A673 (cell line): ENCODE data around the gene CHD9. TPM values are rescaled to one million over a fixed set of nuclear protein-coding genes. Genes with fewer than 3 reads are reported as not detected.

ENCODE experiments used
- BruUV-seq: library from RNA; stranded (reverse); fragments of 400-500 nt; replicated peaks from 2 replicates; lab custom pipeline; 2021; lab: Mats Ljungman, UMichigan
- CTCF ChIA-PET: fragments of 300-600 bp; sonication (Branson Sonifier 250); formaldehyde crosslinking; loops from one replicate; lab custom pipeline; 2022; ENCODE audit warnings: antibody characterized with exemption; lab: Charles Lee
- POLR2A ChIA-PET: fragments of 300-600 bp; sonication (Branson Sonifier 250); formaldehyde crosslinking; loops from one replicate; lab custom pipeline; 2022; ENCODE audit warnings: antibody characterized with exemption; ENCODE audit not compliant: low non-redundant PET; lab: Charles Lee
- DNase-seq: peaks from one replicate; pipeline ENCODE4 v3.0.0-alpha.2; 2015; ENCODE audit warnings: low spot score
- H3K27ac ChIP-seq: fragments of 200-600 bp; sonication (generic); 2 replicates; pipeline ENCODE4 v1.5.1; 2016; ENCODE audit warnings: mixed run types, low read depth, mild to moderate bottlenecking, mixed read lengths, antibody characterized with exemption, low read length; ENCODE audit not compliant: poor library complexity, severe bottlenecking
- H3K27me3 ChIP-seq: fragments of 200-600 bp; sonication (generic); replicated peaks from 2 replicates; pipeline ENCODE4 v1.6.1; 2017; ENCODE audit warnings: mixed run types, low read depth, mild to moderate bottlenecking, mixed read lengths, antibody characterized with exemption, low read length; ENCODE audit not compliant: insufficient read depth, poor library complexity
- H3K36me3 ChIP-seq: fragments of 200-600 bp; sonication (generic); 2 replicates; pipeline ENCODE4 v1.6.1; 2016; ENCODE audit warnings: mixed run types, mild to moderate bottlenecking, mixed read lengths, antibody characterized with exemption, low read length; ENCODE audit not compliant: insufficient read depth, poor library complexity, severe bottlenecking
- H3K4me1 ChIP-seq: fragments of 200-600 bp; sonication (generic); 2 replicates; pipeline ENCODE4 v1.6.1; 2017; ENCODE audit warnings: mixed run types, mild to moderate bottlenecking, mixed read lengths, antibody characterized with exemption, low read length; ENCODE audit not compliant: insufficient read depth, poor library complexity, severe bottlenecking
- H3K4me3 ChIP-seq: fragments of 200-600 bp; sonication (generic); 2 replicates; pipeline ENCODE4 v1.5.1; 2016; ENCODE audit warnings: low read depth, mixed run types, mild to moderate bottlenecking, mixed read lengths, low read length; ENCODE audit not compliant: poor library complexity, severe bottlenecking
- H3K9me3 ChIP-seq: fragments of 200-600 bp; sonication (generic); 2 replicates; pipeline ENCODE4 v1.6.1; 2016; ENCODE audit warnings: mixed run types, low read depth, mild to moderate bottlenecking, mixed read lengths, antibody characterized with exemption, low read length; ENCODE audit not compliant: poor library complexity, severe bottlenecking
- CTCF ChIP-seq: fragments of 300-800, 200-600 bp; sonication (generic); conservative IDR thresholded peaks from 2 replicates; pipeline ENCODE4 v1.5.1; 2017; ENCODE audit warnings: low read depth, mild to moderate bottlenecking, antibody characterized with exemption, low read length, moderate library complexity, mixed read lengths
- EZH2 ChIP-seq: fragments of 200-600 bp; sonication (generic); IDR thresholded peaks from 2 replicates; pipeline ENCODE4 v1.6.1; 2017; ENCODE audit warnings: borderline replicate concordance, low read depth, mild to moderate bottlenecking, mixed read lengths, antibody characterized with exemption, low read length; ENCODE audit not compliant: poor library complexity, severe bottlenecking
- intact Hi-C: fragments of 100-400 bp; cut with micrococcal nuclease; formaldehyde crosslinking; loops from one replicate; pipeline ENCODE4 v1.10.0; 2022; ENCODE audit not compliant: unreplicated experiment
- total RNA-seq: library from RNA; stranded (reverse); gene quantifications from 2 replicates; pipeline ENCODE4 v1.2.3, GENCODE V29; 2021

Gene CHD9
- total RNA-seq, 1 experiment from 2014 or later = 76.8 TPM

- POLR2A ChIA-PET = no interaction called here
- no peaks in the 10 kb centered on the region for H3K36me3 ChIP-seq
- H3K9me3 ChIP-seq = no peaks in the 10 kb centered on the region
- H3K4me3 ChIP-seq = no peak overlapping the region
- BruUV-seq = no TSS peak
- CTCF ChIA-PET = no interaction called here
- no peak for DNase-seq
- H3K27me3 ChIP-seq = no peaks in the 10 kb centered on the region
- intact Hi-C loops = no loop called here
- H3K4me1 ChIP-seq = no peaks in the 10 kb centered on the region
- no peak for TF ChIP-seq CTCF
- no peak for TF ChIP-seq EZH2
- no peak overlapping the region for H3K27ac ChIP-seq
These were observed 279.8 kb downstream of the CHD9 start for GRCh38 chr16:53334581-53334980.

GRCh38 chr16:53337294-53337693 lies 282.5 kb downstream of the CHD9 start:
- no peaks in the 10 kb centered on the region for H3K4me1 ChIP-seq
- no peaks in the 10 kb centered on the region for H3K36me3 ChIP-seq
- TF ChIP-seq CTCF (no peak), EZH2 (no peak)
- DNase-seq = no peak
- no peaks in the 10 kb centered on the region for H3K9me3 ChIP-seq
- H3K4me3 ChIP-seq = no peak overlapping the region
- intact Hi-C loops = no loop called here
- POLR2A ChIA-PET = no interaction called here
- H3K27me3 ChIP-seq = no peaks in the 10 kb centered on the region
- no TSS peak for BruUV-seq
- no peak overlapping the region for H3K27ac ChIP-seq
- CTCF ChIA-PET = no interaction called here

GRCh38 chr16:53341792-53342191 lies 287.0 kb downstream of the CHD9 start:
- CTCF ChIA-PET = no interaction called here
- H3K27ac ChIP-seq = no peak overlapping the region
- BruUV-seq = no TSS peak
- no peaks in the 10 kb centered on the region for H3K9me3 ChIP-seq
- POLR2A ChIA-PET = no interaction called here
- H3K4me3 ChIP-seq = no peak overlapping the region
- H3K36me3 ChIP-seq = no peaks in the 10 kb centered on the region
- intact Hi-C loops = no loop called here
- TF ChIP-seq CTCF (no peak), EZH2 (no peak)
- H3K27me3 ChIP-seq = no peaks in the 10 kb centered on the region
- H3K4me1 ChIP-seq = no peaks in the 10 kb centered on the region
- no peak for DNase-seq
